CD4-positive, alpha-beta T cell (primary cell): Measurements from ENCODE around the gene AP1S3. TPM values are rescaled to one million over a fixed set of nuclear protein-coding genes. Genes with fewer than 3 reads are reported as not detected.
A peak's percentile ranks its signal among the peaks of the same experiment; 100 is the strongest.

Experiments used
- ATAC-seq: fragments of 200-7000 bp; cut with Tn5 transposase; one replicate; pipeline ENCODE4 v1.10.0; 2022; ENCODE audit warnings: mild to moderate bottlenecking; ENCODE audit not compliant: poor library complexity
- CTCF ChIA-PET: fragments of 350-600 bp; sonication (Branson Sonifier 250); formaldehyde crosslinking; loops from one replicate; lab custom pipeline; 2021; ENCODE audit warnings: antibody characterized with exemption, inconsistent platforms; lab: Charles Lee
- POLR2A ChIA-PET: fragments of 350-600 bp; sonication (Branson Sonifier 250); formaldehyde crosslinking; loops from one replicate; lab custom pipeline; 2021; ENCODE audit warnings: antibody characterized with exemption, inconsistent platforms; lab: Charles Lee
- DNase-seq, 14 experiments: peaks; one replicate each; pipeline ENCODE4 v3.0.0-alpha.2; 2013 to 2020; ENCODE audit warnings: mixed read lengths in 2 of 14
- H3K27ac ChIP-seq, 2 donors: one replicate each; pipeline versions ENCODE4 v1.5.1 to v1.7.0; 2013; ENCODE audit warnings: low read length in 2 of 2, low read depth in 1 of 2, mild to moderate bottlenecking in 1 of 2
- H3K27me3 ChIP-seq, 2 experiments: 1 replicate in 1 of 2; 2 replicates in 1 of 2; pipeline versions ENCODE4 v1.6.1 to v1.7.0; 2013; ENCODE audit warnings: low read length in 2 of 2, control low read depth in 1 of 2, mild to moderate bottlenecking in 1 of 2, moderate library complexity in 1 of 2; ENCODE audit not compliant: insufficient read depth in 2 of 2, control insufficient read depth in 1 of 2
- H3K36me3 ChIP-seq: one replicate; pipeline ENCODE4 v1.6.1; 2013; ENCODE audit warnings: low read length, control low read depth; ENCODE audit not compliant: insufficient read depth
- H3K4me1 ChIP-seq: one replicate; pipeline ENCODE4 v1.6.1; 2013; ENCODE audit warnings: low read length, control low read depth; ENCODE audit not compliant: insufficient read depth
- H3K4me3 ChIP-seq: one replicate; pipeline ENCODE4 v1.5.1; 2013; ENCODE audit warnings: mild to moderate bottlenecking, low read length, moderate library complexity
- H3K9me3 ChIP-seq, 2 experiments: 1 replicate in 1 of 2; 2 replicates in 1 of 2; pipeline versions ENCODE4 v1.6.1 to v1.7.0; 2013; ENCODE audit warnings: low read length in 2 of 2, mild to moderate bottlenecking in 2 of 2, control low read depth in 1 of 2, moderate library complexity in 1 of 2; ENCODE audit not compliant: control insufficient read depth in 1 of 2, insufficient read depth in 1 of 2
- H3K27ac Mint-ChIP-seq: one replicate; pipeline ENCODE4 v1.8.0; 2020; ENCODE audit warnings: mixed read lengths
- H3K27me3 Mint-ChIP-seq: one replicate; pipeline ENCODE4 v1.8.0; 2021; ENCODE audit warnings: mixed read lengths
- H3K36me3 Mint-ChIP-seq: one replicate; pipeline ENCODE4 v1.8.0; 2021; ENCODE audit warnings: low read depth, mixed read lengths
- H3K4me1 Mint-ChIP-seq: one replicate; pipeline ENCODE4 v1.8.0; 2021; ENCODE audit warnings: low read depth, mixed read lengths
- H3K4me3 Mint-ChIP-seq: one replicate; pipeline ENCODE4 v1.8.0; 2020; ENCODE audit warnings: mild to moderate bottlenecking, mixed read lengths
- H3K9me3 Mint-ChIP-seq: one replicate; pipeline ENCODE4 v1.8.0; 2020; ENCODE audit warnings: mixed read lengths
- CTCF ChIP-seq: fragments of 200-600 bp; IDR thresholded peaks from one replicate; pipeline ENCODE4 v1.8.0; 2022; ENCODE audit warnings: antibody characterized with exemption, mild to moderate bottlenecking
- intact Hi-C, 2 experiments: fragments of 100-400 bp; cut with DNase I in 1 of 2; cut with micrococcal nuclease in 1 of 2; formaldehyde crosslinking; loops; one replicate each; pipeline versions ENCODE4 v1.15.1 to v1.9.0; 2023 to 2025; cut with DNase I, micrococcal nuclease
- total RNA-seq, 174 experiments: library from RNA in 2 of 174; stranded (reverse) in 2 of 174; gene quantifications; one replicate each; pipeline ENCODE4 v1.2.3 and lab custom pipeline; 2021 to 2026

AP1S3 gene
- total RNA-seq, 2 experiments from 2014 or later, result 0.50 to 0.71 TPM

- Histone ChIP-seq H3K4me1 (no peaks in the 10 kb centered on the region), H3K9me3 (no peaks in the 10 kb centered on the region), H3K27me3 (no peaks in the 10 kb centered on the region), H3K36me3 (no peaks in the 10 kb centered on the region), H3K4me3 (no peak overlapping the region), H3K27ac (no peak overlapping the region)
- Mint-ChIP-seq H3K4me3 (no peak overlapping the region), H3K9me3 (no peaks in the 10 kb centered on the region), H3K36me3 (no peaks in the 10 kb centered on the region), H3K27me3 (peaks cover 6% of the 10 kb centered on the region), H3K27ac (no peak overlapping the region), H3K4me1 (no peaks in the 10 kb centered on the region)
- DNase-seq (no peak), ATAC-seq (no peak)
- intact Hi-C loops, result no loop called here
- TF ChIP-seq CTCF, result no peak
- CTCF ChIA-PET, result no interaction called here
- POLR2A ChIA-PET, result no interaction called here
These were observed 54.8 kb downstream of the AP1S3 start for GRCh38 chr2:223782629-223783028.

GRCh38 chr2:223781560-223781959 is 55.8 kb downstream of the AP1S3 start:
- TF ChIP-seq CTCF, result no peak
- Histone ChIP-seq H3K36me3 (no peaks in the 10 kb centered on the region), H3K4me3 (no peak overlapping the region), H3K9me3 (no peaks in the 10 kb centered on the region), H3K27ac (no peak overlapping the region), H3K27me3 (no peaks in the 10 kb centered on the region), H3K4me1 (no peaks in the 10 kb centered on the region)
- CTCF ChIA-PET, result no interaction called here
- POLR2A ChIA-PET, result no interaction called here
- H3K36me3 Mint-ChIP-seq, result no peaks in the 10 kb centered on the region
- H3K27me3 Mint-ChIP-seq, result no peaks in the 10 kb centered on the region
- no peak for ATAC-seq
- H3K4me1 Mint-ChIP-seq, result no peaks in the 10 kb centered on the region
- DNase-seq, result no peak
- H3K9me3 Mint-ChIP-seq, result no peaks in the 10 kb centered on the region
- H3K27ac Mint-ChIP-seq, result no peak overlapping the region
- intact Hi-C loops, result no loop called here
- no peak overlapping the region for H3K4me3 Mint-ChIP-seq

- H3K27ac Mint-ChIP-seq, result no peak overlapping the region
- H3K9me3 ChIP-seq, result no peaks in the 10 kb centered on the region
These were observed 57.5 kb downstream of the AP1S3 start for GRCh38 chr2:223779877-223780276.

More at GRCh38 chr2:223779877-223780276, 57.5 kb downstream of the AP1S3 start:
- intact Hi-C loops, result no loop called here
- ChIA-PET POLR2A (interaction anchor here (0.6 kb wide), 2 partner anchors 22 to 382 kb away, joined by 3 to 4 read pairs; no protein-coding TSS in a partner anchor), CTCF (no interaction called here)
- H3K36me3 ChIP-seq, result no peaks in the 10 kb centered on the region
- TF ChIP-seq CTCF, result no peak
- peak in 9 of 14 experiments; percentile 2 to 65 (median 8) for DNase-seq
- no peak overlapping the region for H3K27ac ChIP-seq
- Mint-ChIP-seq H3K4me3 (no peak overlapping the region), H3K9me3 (no peaks in the 10 kb centered on the region), H3K27me3 (no peaks in the 10 kb centered on the region), H3K36me3 (no peaks in the 10 kb centered on the region), H3K4me1 (no peaks in the 10 kb centered on the region)
- no peak overlapping the region for H3K4me3 ChIP-seq
- ATAC-seq, result peak; percentile 71
- no peaks in the 10 kb centered on the region for H3K4me1 ChIP-seq
- H3K27me3 ChIP-seq, result no peaks in the 10 kb centered on the region
